B cell (primary cell): ENCODE data around the gene UNCX.

Experiments
- EZH2 ChIP-seq: IDR thresholded peaks from 2 replicates; pipeline ENCODE4 v1.6.1; 2012; ENCODE audit warnings: borderline replicate concordance, low read depth, mild to moderate bottlenecking, moderate library complexity, low read length; ENCODE audit not compliant: insufficient read depth, poor library complexity, severe bottlenecking
- TF ChIP-seq, protein P1 (sequence below): fragments of 200-600 bp; IDR thresholded peaks from one replicate; pipeline ENCODE4 v1.8.0; 2022; ENCODE audit warnings: antibody characterized with exemption, mild to moderate bottlenecking

GRCh38 chr7:1242606-1243289 lies 10.1 kb downstream of the UNCX start:
- TF ChIP-seq, protein P1, sequence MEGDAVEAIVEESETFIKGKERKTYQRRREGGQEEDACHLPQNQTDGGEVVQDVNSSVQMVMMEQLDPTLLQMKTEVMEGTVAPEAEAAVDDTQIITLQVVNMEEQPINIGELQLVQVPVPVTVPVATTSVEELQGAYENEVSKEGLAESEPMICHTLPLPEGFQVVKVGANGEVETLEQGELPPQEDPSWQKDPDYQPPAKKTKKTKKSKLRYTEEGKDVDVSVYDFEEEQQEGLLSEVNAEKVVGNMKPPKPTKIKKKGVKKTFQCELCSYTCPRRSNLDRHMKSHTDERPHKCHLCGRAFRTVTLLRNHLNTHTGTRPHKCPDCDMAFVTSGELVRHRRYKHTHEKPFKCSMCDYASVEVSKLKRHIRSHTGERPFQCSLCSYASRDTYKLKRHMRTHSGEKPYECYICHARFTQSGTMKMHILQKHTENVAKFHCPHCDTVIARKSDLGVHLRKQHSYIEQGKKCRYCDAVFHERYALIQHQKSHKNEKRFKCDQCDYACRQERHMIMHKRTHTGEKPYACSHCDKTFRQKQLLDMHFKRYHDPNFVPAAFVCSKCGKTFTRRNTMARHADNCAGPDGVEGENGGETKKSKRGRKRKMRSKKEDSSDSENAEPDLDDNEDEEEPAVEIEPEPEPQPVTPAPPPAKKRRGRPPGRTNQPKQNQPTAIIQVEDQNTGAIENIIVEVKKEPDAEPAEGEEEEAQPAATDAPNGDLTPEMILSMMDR = no peak
- no peak for TF ChIP-seq EZH2
